Measurements from ENCODE around the gene SLC25A1. TPM values are rescaled to one million over a fixed set of nuclear protein-coding genes. Genes with fewer than 3 reads are reported as not detected.

Gene SLC25A1
- total and polyA plus RNA-seq, 2 of the 8 experiments (the other 6 are each of a cell fraction or from before 2014, with no cell fraction given), result 110 to 148 TPM

DNA sequence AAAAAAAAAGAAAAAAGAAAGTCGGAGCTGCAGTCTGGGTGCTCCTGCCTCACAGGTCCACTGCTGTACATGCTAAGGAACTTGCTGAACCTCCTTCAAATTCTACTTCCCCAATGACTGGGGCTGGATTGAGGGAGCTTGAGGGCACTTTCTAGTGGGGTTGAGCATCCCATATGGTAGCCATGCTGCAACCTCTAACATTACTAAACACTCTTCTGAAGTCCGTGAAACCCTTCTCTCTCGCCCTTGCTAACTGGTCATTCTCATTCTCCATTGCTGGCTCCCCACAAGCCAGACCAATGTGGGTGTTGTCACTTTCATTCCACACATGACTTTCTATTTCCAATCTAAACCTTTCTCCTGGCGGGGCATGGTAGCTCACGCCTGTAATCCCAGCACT is 35.3 kb downstream of the SLC25A1 start (continued):
- TF ChIP-seq RFX5 (IDR thresholded peaks at IDR 0.05; ENCODE audit: borderline replicate concordance, low read depth, low read length) (no peak), EP300 (IDR thresholded peaks at IDR 0.05; ENCODE audit: borderline replicate concordance in 1 of 2, low read depth in 2 of 2, low read length in 2 of 2) (no peak), SIN3A (conservative IDR thresholded peaks at IDR 0.05 in 1 of 2, IDR thresholded peaks at IDR 0.05 in 1 of 2; ENCODE audit: low read depth in 1 of 2, low read length in 2 of 2) (no peak)

All from H1 (cell line).